HEK293T (cell line): ENCODE measurements around the gene DOCK9.

Experiments used
- CTCF ChIA-PET: fragments of 350-600 bp; formaldehyde crosslinking; extraction: SDS; loops from one replicate; lab custom pipeline; 2021; ENCODE audit warnings: antibody characterized with exemption, inconsistent platforms; lab: Yijun Ruan, JAX
- POLR2A ChIA-PET: fragments of 350-600 bp; formaldehyde crosslinking; extraction: SDS; loops from one replicate; lab custom pipeline; 2020; ENCODE audit warnings: antibody characterized with exemption, inconsistent platforms; lab: Yijun Ruan, JAX
- DNase-seq: peaks from one replicate; pipeline ENCODE4 v3.0.0; 2012; ENCODE audit warnings: mixed read lengths; ENCODE audit errors: extremely low spot score
- ARNT ChIP-seq: fragments of 450-650 bp; IDR thresholded peaks from 2 replicates; pipeline ENCODE4 v1.6.1; 2017; ENCODE audit warnings: mild to moderate bottlenecking
- BHLHE40 ChIP-seq: fragments of 450-650 bp; IDR thresholded peaks from 2 replicates; pipeline ENCODE4 v1.6.1; 2016; ENCODE audit warnings: mild to moderate bottlenecking, moderate library complexity, borderline replicate concordance
- CTBP1 ChIP-seq: fragments of 450-650 bp; IDR thresholded peaks from 2 replicates; pipeline ENCODE4 v1.6.1; 2016; ENCODE audit warnings: borderline replicate concordance
- ELF4 ChIP-seq: fragments of 450-650 bp; IDR thresholded peaks from 2 replicates; pipeline ENCODE4 v1.6.1; 2017; ENCODE audit warnings: antibody characterized with exemption
- FOXA1 ChIP-seq: fragments of 450-650 bp; IDR thresholded peaks from 2 replicates; pipeline ENCODE4 v1.6.1; 2016; ENCODE audit warnings: mild to moderate bottlenecking
- FOXK2 ChIP-seq: fragments of 450-650 bp; IDR thresholded peaks from 2 replicates; pipeline ENCODE4 v1.6.1; 2016; ENCODE audit warnings: mild to moderate bottlenecking
- FOXM1 ChIP-seq: fragments of 450-650 bp; IDR thresholded peaks from 2 replicates; pipeline ENCODE4 v1.6.1; 2017; ENCODE audit warnings: mild to moderate bottlenecking, borderline replicate concordance
- HDGF ChIP-seq: fragments of 450-650 bp; IDR thresholded peaks from 2 replicates; pipeline ENCODE4 v1.6.1; 2017; ENCODE audit warnings: antibody characterized with exemption, borderline replicate concordance
- L3MBTL2 ChIP-seq: fragments of 450-650 bp; conservative IDR thresholded peaks from 2 replicates; pipeline ENCODE4 v1.6.1; 2016; ENCODE audit warnings: mild to moderate bottlenecking
- LEF1 ChIP-seq: fragments of 450-650 bp; IDR thresholded peaks from 2 replicates; pipeline ENCODE4 v1.6.1; 2017; ENCODE audit warnings: mild to moderate bottlenecking, borderline replicate concordance
- NFRKB ChIP-seq: fragments of 450-650 bp; IDR thresholded peaks from 2 replicates; pipeline ENCODE4 v1.6.1; 2016; ENCODE audit warnings: mild to moderate bottlenecking, moderate library complexity
- PKNOX1 ChIP-seq: fragments of 450-650 bp; IDR thresholded peaks from 2 replicates; pipeline ENCODE4 v1.6.1; 2016
- SP1 ChIP-seq: fragments of 450-650 bp; IDR thresholded peaks from 2 replicates; pipeline ENCODE4 v1.6.1; 2017
- SUZ12 ChIP-seq: fragments of 450-650 bp; IDR thresholded peaks from 2 replicates; pipeline ENCODE4 v1.6.1; 2016; ENCODE audit warnings: mild to moderate bottlenecking
- TARDBP ChIP-seq: fragments of 450-650 bp; IDR thresholded peaks from 2 replicates; pipeline ENCODE4 v1.6.1; 2016
- ZNF384 ChIP-seq: fragments of 450-650 bp; IDR thresholded peaks from 2 replicates; pipeline ENCODE4 v1.6.1; 2016

The DOCK9 gene

DNA sequence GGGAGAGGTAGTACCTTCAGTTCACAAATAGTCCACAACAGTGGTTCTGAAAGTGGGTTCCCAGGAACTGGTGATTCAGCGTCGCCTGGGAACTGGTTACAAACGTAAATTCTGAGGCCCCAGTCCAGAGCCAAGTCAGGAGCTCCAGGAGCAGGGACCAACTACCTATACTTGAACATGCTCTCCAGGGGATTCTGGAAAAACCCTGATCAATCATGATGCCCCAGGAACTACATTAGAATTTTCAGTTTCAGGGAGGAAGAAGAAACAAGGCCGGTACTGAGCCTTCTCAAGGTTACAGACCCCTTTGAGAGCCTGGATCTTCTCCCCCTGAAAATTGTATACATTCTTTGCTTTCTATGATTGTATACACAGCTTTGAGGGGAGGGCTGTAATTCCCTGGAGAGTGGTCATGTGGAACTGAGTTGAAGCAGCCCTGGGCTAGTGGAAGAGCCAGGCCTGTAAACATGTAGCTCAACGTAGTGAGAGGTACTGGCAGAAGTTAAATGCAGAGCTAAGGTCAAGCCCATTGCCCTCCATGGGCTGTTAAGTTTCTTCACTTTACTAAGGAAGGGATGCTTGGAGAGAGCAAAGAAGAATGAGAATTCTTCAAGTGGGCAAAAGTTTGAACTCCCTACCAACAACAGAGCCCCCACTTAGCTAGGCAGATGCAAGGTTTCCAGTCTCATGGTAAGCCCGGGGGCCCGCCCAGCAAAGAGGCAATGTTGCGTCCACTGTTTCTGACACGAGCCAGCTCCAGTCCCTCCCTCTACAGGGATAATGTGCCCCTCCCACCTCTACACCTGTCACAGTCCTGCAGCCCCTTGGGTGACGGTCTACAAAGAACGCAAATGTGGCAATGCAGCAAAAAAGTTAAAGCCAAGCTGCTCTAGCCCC, 17.0 kb downstream of the DOCK9 start:
- ChIA-PET POLR2A (no interaction called here), CTCF (no interaction called here)
- DNase-seq, result no peak
- TF ChIP-seq TARDBP (no peak), ELF4 (no peak), ARNT (no peak), PKNOX1 (no peak), SP1 (no peak), CTBP1 (no peak), HDGF (no peak), L3MBTL2 (no peak), FOXA1 (no peak), FOXM1 (no peak), LEF1 (no peak), SUZ12 (no peak), BHLHE40 (no peak), FOXK2 (no peak), NFRKB (no peak), ZNF384 (no peak)

DNA sequence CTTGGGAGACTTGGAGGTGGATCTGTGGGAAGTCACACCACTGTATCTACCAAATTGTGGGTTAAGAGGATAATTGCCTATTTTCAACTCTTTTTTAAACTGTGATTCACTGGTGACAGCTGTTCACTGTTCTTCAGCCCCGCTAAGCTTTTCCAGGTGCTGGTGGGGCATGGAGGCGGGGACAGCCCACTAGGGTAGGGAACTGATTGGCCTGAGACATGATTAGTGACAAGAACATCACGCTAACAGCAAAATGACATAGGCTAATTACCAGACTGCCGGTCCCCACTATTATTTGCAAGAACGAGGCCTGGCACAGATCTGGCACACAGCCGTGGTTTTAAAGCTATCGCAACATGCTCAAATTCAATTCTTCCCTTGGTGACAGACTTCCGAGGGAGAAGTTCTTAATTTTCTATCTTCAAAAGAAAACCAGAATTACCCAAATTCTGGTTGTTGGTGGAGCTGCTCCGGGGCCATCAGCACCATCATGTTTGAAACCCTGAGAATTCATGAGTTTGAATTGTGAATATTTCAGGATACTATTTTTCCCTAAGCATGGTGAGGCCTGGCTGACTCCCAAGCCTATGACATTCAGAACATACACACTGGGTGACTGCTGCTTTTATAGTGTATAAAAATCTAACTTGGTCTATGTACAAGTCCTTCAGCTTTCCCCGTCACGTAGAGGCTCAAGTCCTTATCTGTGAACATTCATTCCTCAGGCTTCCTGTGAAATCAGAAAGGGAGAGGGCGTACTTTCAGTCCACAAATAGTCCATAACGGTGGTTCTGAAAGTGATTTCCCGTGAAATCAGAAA, 17.9 kb downstream of the DOCK9 start:
- TF ChIP-seq PKNOX1 (no peak), FOXA1 (no peak), BHLHE40 (no peak), CTBP1 (no peak)
- no peak for DNase-seq
- POLR2A ChIA-PET, result no interaction called here
- CTCF ChIA-PET, result no interaction called here

DNA sequence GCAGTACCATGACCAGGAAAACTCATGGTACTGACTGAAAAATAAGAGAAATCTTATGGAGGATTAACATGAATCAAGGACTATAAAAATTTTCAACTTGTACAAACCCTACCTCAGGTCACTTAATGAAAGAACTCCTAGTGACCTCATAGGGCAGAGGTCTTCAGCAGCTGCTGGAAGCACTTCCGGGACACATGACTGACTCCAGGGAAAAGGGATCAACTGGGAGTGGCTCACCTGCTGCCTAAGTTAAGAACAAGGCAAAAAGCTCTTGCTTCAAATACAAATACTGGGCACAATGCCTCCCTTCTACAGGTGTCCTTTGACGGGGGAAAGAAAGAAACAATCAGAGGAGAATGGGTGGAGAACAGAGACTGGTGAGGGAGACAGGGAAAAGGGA, 18.6 kb downstream of the DOCK9 start:
- ChIA-PET POLR2A (no interaction called here), CTCF (no interaction called here)
- TF ChIP-seq NFRKB (no peak), ZNF384 (no peak), HDGF (no peak), L3MBTL2 (no peak), TARDBP (no peak), BHLHE40 (no peak), ARNT (no peak), FOXK2 (no peak), PKNOX1 (no peak), SP1 (no peak), LEF1 (no peak), CTBP1 (no peak), ELF4 (no peak), SUZ12 (no peak), FOXM1 (no peak)
- DNase-seq, result no peak

- ChIA-PET CTCF (no interaction called here), POLR2A (no interaction called here)
- no peak for DNase-seq
- TF ChIP-seq CTBP1, result no peak
- TF ChIP-seq LEF1, result no peak
- no peak for TF ChIP-seq PKNOX1
- TF ChIP-seq FOXM1, result no peak
- TF ChIP-seq ARNT, result no peak
- no peak for TF ChIP-seq L3MBTL2
- no peak for TF ChIP-seq HDGF
- no peak for TF ChIP-seq FOXK2
- TF ChIP-seq SP1, result no peak
These were observed 19.4 kb downstream of the DOCK9 start for GRCh38 chr13:98958443-98958794.

DNA sequence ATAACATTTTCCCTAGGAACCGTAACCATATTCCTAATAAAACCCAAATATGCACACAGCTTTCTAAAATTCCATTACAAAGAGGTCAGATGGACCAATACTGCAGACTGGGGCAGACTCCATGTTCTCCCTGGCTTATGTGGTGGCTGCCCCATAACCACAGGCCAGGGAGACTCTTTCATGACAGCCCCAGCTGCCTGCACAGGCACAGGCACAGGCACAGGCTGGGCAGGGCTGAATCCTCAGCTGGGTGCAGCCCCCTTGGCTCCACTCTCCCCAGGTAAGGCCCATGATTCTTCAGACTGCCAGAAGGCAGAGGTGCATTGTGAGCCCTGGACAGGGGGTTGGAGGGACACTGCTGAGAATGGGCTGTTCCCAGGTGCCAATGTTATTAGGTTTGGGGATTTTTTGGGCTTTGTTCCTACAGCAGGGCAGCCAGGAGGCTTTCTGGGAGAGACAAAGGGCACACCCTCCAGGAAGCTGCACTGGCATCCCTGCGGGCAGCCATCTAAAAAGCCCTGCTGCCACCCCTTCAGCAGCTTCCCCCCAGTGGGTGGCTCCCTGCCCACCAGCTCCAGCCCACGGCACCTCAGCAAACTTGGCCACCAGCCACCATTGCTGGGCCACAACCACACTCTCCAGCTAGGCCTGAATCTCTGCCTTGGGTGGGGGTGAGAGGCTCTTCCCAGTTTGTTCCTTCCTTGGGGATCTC, 20.0 kb downstream of the DOCK9 start:
- ChIA-PET CTCF (no interaction called here), POLR2A (no interaction called here)
- no peak for DNase-seq
- TF ChIP-seq SP1 (no peak), PKNOX1 (no peak), BHLHE40 (no peak), ARNT (no peak), FOXA1 (no peak), FOXK2 (no peak), NFRKB (no peak), L3MBTL2 (no peak), ZNF384 (no peak), TARDBP (no peak), SUZ12 (no peak), LEF1 (no peak), CTBP1 (no peak), FOXM1 (no peak), ELF4 (no peak), HDGF (no peak)
